Endothelial cell of umbilical vein (primary cell): ENCODE results near the gene HOOK2.

Experiments used
- EZH2 ChIP-seq: IDR thresholded peaks from 2 replicates; pipeline ENCODE4 v1.6.1; 2012; ENCODE audit warnings: borderline replicate concordance, low read depth, mild to moderate bottlenecking, moderate library complexity, low read length, inconsistent platforms; ENCODE audit not compliant: severe bottlenecking
- JUN ChIP-seq: IDR thresholded peaks from 2 replicates; pipeline ENCODE4 v1.6.1; 2011; ENCODE audit warnings: borderline replicate concordance, low read depth; ENCODE audit not compliant: insufficient read length, insufficient read depth
- POLR2A ChIP-seq: IDR thresholded peaks from 2 replicates; pipeline ENCODE4 v1.6.1; 2012; ENCODE audit warnings: low read depth, mild to moderate bottlenecking, control low read depth, low read length
- POLR2AphosphoS5 ChIP-seq: IDR thresholded peaks from 2 replicates; pipeline ENCODE4 v1.6.1; 2012; ENCODE audit warnings: low read depth, mild to moderate bottlenecking, control low read depth, low read length, moderate library complexity; ENCODE audit not compliant: insufficient read depth
- TF ChIP-seq, protein P1 (sequence below), 2 donors: IDR thresholded peaks; 1 replicate in 1 of 2; 2 replicates in 1 of 2; pipeline ENCODE4 v1.5.1; 2011; ENCODE audit warnings: low read length in 2 of 2, mild to moderate bottlenecking in 2 of 2, moderate library complexity in 2 of 2, control low read depth in 1 of 2, inconsistent platforms in 1 of 2, low read depth in 1 of 2; ENCODE audit not compliant: insufficient read depth in 1 of 2; ENCODE audit errors: extremely low read depth in 1 of 2

DNA sequence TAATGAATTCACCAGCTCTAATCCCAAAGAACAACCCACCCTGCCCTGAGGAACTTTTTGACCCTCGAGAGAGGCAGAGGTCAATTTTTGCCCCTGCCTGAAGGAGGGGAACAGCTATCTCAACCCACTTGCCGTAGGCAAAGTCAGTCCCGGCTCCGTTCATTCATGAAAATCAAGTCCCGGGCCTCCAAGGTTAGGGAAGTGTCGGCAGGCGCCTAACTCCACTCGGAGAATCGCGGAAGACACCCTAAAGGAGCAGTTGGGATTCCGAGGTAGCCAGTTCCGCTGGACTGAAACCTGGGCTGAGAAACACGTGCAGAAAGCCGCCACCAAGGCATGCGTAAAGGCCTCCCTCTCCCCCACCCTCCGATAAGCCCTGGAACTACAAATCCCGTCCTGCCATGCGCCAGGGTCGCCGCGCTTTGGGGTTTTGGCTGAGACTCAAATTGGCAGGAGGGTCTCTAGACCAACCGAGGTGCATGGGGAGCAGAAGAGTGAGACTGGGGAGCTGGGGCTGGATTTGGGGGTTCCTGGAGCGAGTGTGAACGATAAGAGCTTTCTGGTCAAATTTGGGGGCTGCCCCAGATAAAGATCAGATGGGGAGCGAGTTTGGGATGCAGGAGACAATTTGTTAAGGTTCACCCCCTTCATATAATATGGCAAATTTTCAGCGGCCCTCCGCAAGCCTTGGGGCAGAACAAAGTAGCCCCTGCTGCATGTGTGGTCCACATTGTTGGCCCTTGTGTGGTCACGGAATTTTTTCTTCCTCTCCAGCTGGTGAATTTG, 51.5 kb downstream of the HOOK2 start, which contains the start of gene TNPO2:
- no peak for TF ChIP-seq EZH2
- TF ChIP-seq, protein P1, sequence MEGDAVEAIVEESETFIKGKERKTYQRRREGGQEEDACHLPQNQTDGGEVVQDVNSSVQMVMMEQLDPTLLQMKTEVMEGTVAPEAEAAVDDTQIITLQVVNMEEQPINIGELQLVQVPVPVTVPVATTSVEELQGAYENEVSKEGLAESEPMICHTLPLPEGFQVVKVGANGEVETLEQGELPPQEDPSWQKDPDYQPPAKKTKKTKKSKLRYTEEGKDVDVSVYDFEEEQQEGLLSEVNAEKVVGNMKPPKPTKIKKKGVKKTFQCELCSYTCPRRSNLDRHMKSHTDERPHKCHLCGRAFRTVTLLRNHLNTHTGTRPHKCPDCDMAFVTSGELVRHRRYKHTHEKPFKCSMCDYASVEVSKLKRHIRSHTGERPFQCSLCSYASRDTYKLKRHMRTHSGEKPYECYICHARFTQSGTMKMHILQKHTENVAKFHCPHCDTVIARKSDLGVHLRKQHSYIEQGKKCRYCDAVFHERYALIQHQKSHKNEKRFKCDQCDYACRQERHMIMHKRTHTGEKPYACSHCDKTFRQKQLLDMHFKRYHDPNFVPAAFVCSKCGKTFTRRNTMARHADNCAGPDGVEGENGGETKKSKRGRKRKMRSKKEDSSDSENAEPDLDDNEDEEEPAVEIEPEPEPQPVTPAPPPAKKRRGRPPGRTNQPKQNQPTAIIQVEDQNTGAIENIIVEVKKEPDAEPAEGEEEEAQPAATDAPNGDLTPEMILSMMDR (IDR thresholded peaks at IDR 0.05; ENCODE audit: extremely low read depth in 1 of 2, insufficient read depth in 1 of 2, low read depth in 1 of 2, low read length in 2 of 2): no peak
- TF ChIP-seq POLR2A: peak; percentile 68
- no peak for TF ChIP-seq JUN
- peak; percentile 60 for TF ChIP-seq POLR2AphosphoS5
